Body of pancreas (tissue), 4 donors: ENCODE results near the gene BABAM2.

Source experiments
- CTCF ChIP-seq, 7 experiments: fragments of 450-650 bp in 4 of 7; fragments of 200-600 bp in 3 of 7; sonication (generic) in 3 of 7; IDR thresholded peaks; one replicate each; pipeline ENCODE4 v1.5.1; 2016 to 2019; ENCODE audit warnings: antibody characterized with exemption in 7 of 7
- POLR2A ChIP-seq, 3 donors: fragments of 450-650 bp; IDR thresholded peaks; one replicate each; pipeline ENCODE4 v1.6.1; 2016; ENCODE audit warnings: antibody characterized with exemption in 3 of 3, mild to moderate bottlenecking in 2 of 3

GRCh38 chr2:27959496-27959895, 69.0 kb downstream of the BABAM2 start:
- TF ChIP-seq CTCF (IDR thresholded peaks at IDR 0.05): no peak
- TF ChIP-seq POLR2A (IDR thresholded peaks at IDR 0.05): no peak
